Tibial nerve (tissue), 4 donors: ENCODE measurements around the gene TMEM132C. TPM values are rescaled to one million over a fixed set of nuclear protein-coding genes. Genes with fewer than 3 reads are reported as not detected.

Experiments
- DNase-seq, 2 donors: peaks; one replicate each; pipeline ENCODE4 v3.0.0-alpha.2; 2019; ENCODE audit warnings: low spot score in 2 of 2
- H3K27ac ChIP-seq, 4 donors: fragments of 200-600 bp; sonication (generic) in 3 of 4; one replicate each; pipeline ENCODE4 v1.5.1; 2017 to 2019; ENCODE audit warnings: mild to moderate bottlenecking in 1 of 4
- H3K27me3 ChIP-seq, 2 donors: fragments of 200-600 bp; sonication (generic) in 1 of 2; one replicate each; pipeline versions ENCODE4 v1.5.1 to v1.6.0; 2017 to 2019
- H3K36me3 ChIP-seq, 3 donors: fragments of 200-600 bp; sonication (generic); one replicate each; pipeline ENCODE4 v1.5.1; 2018 to 2019
- H3K4me1 ChIP-seq, 4 donors: fragments of 200-600 bp; sonication (generic) in 3 of 4; one replicate each; pipeline ENCODE4 v1.5.1; 2017 to 2019
- H3K4me3 ChIP-seq, 4 donors: fragments of 200-600 bp; sonication (generic) in 3 of 4; one replicate each; pipeline ENCODE4 v1.5.1; 2017 to 2019; ENCODE audit warnings: mild to moderate bottlenecking in 1 of 4, moderate library complexity in 1 of 4
- H3K9me3 ChIP-seq, 4 donors: fragments of 200-600 bp; sonication (generic) in 3 of 4; one replicate each; pipeline ENCODE4 v1.5.1; 2017 to 2019
- EP300 ChIP-seq, 2 donors: sonication (generic); formaldehyde crosslinking; IDR thresholded peaks; one replicate each; pipeline ENCODE4 v1.6.1; 2017; ENCODE audit warnings: antibody characterized with exemption in 2 of 2, mild to moderate bottlenecking in 1 of 2
- POLR2A ChIP-seq, 2 donors: fragments of 450-650 bp; IDR thresholded peaks; one replicate each; pipeline ENCODE4 v1.6.1; 2017; ENCODE audit warnings: antibody characterized with exemption in 2 of 2, mild to moderate bottlenecking in 2 of 2, moderate library complexity in 2 of 2
- WGBS, 2 donors: methylation state at CpG; one replicate each; pipeline ENCODE4 v1.1.5; 2018; 5-methylcytosine and 5-hydroxymethylcytosine counted together
- total RNA-seq, 4 donors: library from RNA; depleted of rRNA; stranded (reverse); fragments of >200 nt; gene quantifications; one replicate each; pipeline ENCODE4 v1.1.0, GENCODE V29; 2016
- TF ChIP-seq, protein P1 (sequence below), 5 experiments: fragments of 200-600 bp in 3 of 5; fragments of 450-650 bp in 2 of 5; sonication (generic) in 3 of 5; IDR thresholded peaks; one replicate each; pipeline ENCODE4 v1.5.1; 2016 to 2019; ENCODE audit warnings: antibody characterized with exemption in 5 of 5, mild to moderate bottlenecking in 3 of 5, moderate library complexity in 2 of 5

TMEM132C gene
- total RNA-seq, 4 donors from 2014 or later, result 8.2 to 17.4 (median 12.4) TPM

DNA sequence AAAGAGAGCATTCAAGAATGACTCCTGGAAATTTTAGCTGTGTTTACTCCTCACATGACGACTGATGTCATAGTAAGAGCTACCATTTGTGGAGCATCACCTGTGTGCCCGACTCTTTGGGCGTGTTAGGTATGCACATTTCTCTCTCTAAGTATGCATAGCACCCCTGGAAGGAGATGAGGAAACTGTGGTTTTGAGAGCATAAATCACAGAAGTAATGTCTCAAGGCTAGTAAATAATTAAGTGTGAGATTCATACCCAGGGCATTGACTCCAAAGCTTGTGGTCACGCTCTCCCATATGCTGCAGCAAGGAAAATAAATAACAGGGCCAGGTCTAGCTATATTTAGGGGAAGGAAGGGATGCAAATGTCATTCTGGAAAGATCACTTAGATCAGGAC is 340.7 kb downstream of the TMEM132C start:
- no peak for TF ChIP-seq EP300 (IDR thresholded peaks at IDR 0.05)
- TF ChIP-seq, protein P1, sequence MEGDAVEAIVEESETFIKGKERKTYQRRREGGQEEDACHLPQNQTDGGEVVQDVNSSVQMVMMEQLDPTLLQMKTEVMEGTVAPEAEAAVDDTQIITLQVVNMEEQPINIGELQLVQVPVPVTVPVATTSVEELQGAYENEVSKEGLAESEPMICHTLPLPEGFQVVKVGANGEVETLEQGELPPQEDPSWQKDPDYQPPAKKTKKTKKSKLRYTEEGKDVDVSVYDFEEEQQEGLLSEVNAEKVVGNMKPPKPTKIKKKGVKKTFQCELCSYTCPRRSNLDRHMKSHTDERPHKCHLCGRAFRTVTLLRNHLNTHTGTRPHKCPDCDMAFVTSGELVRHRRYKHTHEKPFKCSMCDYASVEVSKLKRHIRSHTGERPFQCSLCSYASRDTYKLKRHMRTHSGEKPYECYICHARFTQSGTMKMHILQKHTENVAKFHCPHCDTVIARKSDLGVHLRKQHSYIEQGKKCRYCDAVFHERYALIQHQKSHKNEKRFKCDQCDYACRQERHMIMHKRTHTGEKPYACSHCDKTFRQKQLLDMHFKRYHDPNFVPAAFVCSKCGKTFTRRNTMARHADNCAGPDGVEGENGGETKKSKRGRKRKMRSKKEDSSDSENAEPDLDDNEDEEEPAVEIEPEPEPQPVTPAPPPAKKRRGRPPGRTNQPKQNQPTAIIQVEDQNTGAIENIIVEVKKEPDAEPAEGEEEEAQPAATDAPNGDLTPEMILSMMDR (IDR thresholded peaks at IDR 0.05), result no peak
- TF ChIP-seq POLR2A (IDR thresholded peaks at IDR 0.05), result no peak
- DNase-seq, result no peak
- 80% methylated on average over 4 of the region's 4 CpGs for WGBS, 2 donors

DNA sequence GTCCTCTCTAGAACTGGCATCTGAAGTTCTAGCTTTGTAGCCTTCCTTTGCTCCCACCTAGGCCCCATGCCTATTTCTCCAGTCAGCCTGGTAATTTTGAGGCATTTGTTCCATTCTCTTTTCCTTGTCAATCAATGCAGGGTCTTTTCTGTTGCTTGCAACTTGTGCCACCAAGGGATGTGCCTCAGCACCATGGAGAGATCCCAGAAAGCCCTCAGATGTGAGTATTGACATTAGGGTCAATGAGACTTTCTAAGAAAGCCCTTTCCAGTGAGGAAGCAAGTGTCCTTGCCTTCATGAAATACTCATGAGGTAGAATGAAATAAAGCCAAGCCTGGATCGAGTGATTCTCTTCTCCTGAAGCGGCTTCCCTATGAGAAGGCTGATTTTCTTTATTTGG is 342.9 kb downstream of the TMEM132C start:
- 86 to 95% methylated on average over 2 of the region's 2 CpGs for WGBS, 2 donors
- DNase-seq, result no peak
- Histone ChIP-seq H3K27me3 (no peaks in the 10 kb centered on the region), H3K4me1 (peaks cover 0 to 3% (median 0%) of the 10 kb centered on the region in 4 donors), H3K9me3 (no peaks in the 10 kb centered on the region), H3K27ac (no peak overlapping the region), H3K36me3 (no peaks in the 10 kb centered on the region), H3K4me3 (no peak overlapping the region)
- TF ChIP-seq EP300 (IDR thresholded peaks at IDR 0.05) (no peak), POLR2A (IDR thresholded peaks at IDR 0.05) (no peak)
- TF ChIP-seq, protein P1 (IDR thresholded peaks at IDR 0.05), result no peak

More for the DNA sequence above, 340.7 kb downstream of the TMEM132C start:
- Histone ChIP-seq H3K36me3 (no peaks in the 10 kb centered on the region), H3K9me3 (no peaks in the 10 kb centered on the region), H3K27ac (no peak overlapping the region), H3K27me3 (no peaks in the 10 kb centered on the region), H3K4me1 (peaks cover 0 to 3% (median 0%) of the 10 kb centered on the region in 4 donors), H3K4me3 (no peak overlapping the region)

DNA sequence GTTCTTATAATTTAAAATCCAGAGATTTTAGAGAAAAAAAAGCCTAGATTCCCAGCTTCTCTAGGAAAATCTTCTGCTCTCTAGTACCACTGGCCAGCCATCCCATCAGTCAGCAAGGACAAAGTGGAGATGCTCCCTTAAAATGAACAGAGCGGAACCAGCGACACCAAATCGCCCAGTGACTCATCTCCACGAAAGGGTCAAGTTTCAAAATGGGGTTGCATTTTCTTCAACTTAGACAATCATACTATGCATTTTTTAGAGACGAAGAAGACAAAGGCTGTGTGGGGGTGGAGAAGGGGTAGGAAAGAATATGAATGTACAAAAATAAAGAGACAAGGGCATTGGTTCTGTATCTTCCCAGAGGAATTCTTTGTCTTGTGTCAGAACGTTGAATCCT is 344.8 kb downstream of the TMEM132C start:
- Histone ChIP-seq H3K9me3 (no peaks in the 10 kb centered on the region), H3K27me3 (no peaks in the 10 kb centered on the region), H3K4me1 (peaks cover 0 to 3% (median 0%) of the 10 kb centered on the region in 4 donors), H3K4me3 (no peak overlapping the region), H3K27ac (no peak overlapping the region), H3K36me3 (no peaks in the 10 kb centered on the region)
- 48 to 54% methylated on average over 6 of the region's 6 CpGs for whole genome bisulfite sequencing, 2 donors
- no peak for DNase-seq
- no peak for TF ChIP-seq EP300 (IDR thresholded peaks at IDR 0.05)
- no peak for TF ChIP-seq POLR2A (IDR thresholded peaks at IDR 0.05)
- TF ChIP-seq, protein P1 (IDR thresholded peaks at IDR 0.05), result no peak

DNA sequence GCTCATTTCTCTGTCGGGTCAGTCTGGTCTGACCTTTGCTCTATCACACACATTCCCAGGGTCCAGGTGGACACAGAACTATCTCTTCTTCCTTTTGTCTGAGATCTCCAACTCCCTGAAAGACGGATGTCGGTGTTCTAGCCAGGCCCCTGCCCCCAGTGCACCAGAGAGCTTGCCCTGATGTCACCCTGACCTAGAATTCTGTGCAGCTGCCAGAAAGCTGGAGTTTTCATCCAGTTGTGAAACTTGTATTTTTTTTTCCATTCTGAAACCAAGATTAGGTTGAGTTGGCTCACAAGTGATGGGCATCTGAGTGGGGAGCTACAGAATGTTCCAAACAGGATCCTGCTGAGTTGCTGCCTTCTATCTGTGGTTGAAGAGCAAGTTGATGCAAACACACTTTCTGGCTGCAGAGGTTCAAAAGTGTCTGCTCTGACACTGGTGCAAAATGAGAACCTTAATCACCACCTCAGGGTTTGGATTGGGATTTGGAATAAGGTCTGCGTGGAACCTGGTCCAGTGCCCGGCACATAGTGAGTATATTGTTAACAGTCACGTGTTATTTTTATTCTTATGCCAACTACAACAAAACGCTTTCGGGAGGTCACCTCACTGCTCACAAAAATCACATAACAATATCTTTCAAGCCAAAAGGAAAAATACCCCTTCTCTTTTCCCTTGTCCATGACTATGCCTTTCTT is 345.3 kb downstream of the TMEM132C start:
- H3K36me3 ChIP-seq, result no peaks in the 10 kb centered on the region
- H3K9me3 ChIP-seq, result no peaks in the 10 kb centered on the region
- TF ChIP-seq, protein P1 (IDR thresholded peaks at IDR 0.05), result no peak
- TF ChIP-seq POLR2A (IDR thresholded peaks at IDR 0.05), result no peak
- no peak for TF ChIP-seq EP300 (IDR thresholded peaks at IDR 0.05)
- H3K4me1 ChIP-seq, result peaks cover 0 to 3% (median 0%) of the 10 kb centered on the region in 4 donors
- H3K27me3 ChIP-seq, result no peaks in the 10 kb centered on the region
- no peak overlapping the region for H3K4me3 ChIP-seq
- H3K27ac ChIP-seq, result no peak overlapping the region
- 56 to 58% methylated on average over 8 of the region's 8 CpGs for WGBS, 2 donors
- DNase-seq, result no peak

DNA sequence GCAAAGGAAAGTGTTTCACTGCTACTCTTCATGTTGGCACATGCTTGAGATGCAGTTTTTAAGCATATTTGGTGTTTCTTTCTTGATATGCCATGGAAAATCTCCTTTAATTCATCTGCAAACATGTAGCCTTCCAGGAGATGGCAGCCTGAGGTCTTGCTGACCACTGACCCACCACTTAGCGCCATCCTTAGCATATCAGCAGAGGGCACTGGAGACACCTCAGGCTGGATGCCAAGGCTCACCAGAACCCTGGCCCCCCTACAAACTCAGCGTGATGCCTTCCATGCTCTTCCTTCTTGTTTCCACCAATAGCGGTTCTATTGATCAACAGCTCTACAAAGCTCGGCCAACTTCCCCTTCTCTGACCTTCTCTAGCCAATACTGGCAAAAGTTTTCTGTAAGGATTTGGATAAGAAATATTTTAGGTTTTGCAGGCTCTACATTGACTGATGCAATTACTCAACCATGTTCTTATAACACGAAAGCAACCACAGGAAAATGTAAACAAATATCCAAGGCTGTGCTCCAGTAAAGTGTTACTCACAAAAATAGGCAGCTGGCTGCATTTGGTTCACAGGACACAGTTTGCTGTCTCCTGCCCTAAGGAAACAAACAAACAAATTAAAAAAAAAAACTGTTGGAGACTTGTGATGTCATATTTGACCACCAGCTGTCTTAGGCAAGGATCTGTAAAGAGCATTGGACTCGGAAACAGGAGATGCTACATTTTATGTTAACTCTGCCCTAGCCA is 347.0 kb downstream of the TMEM132C start:
- H3K4me1 ChIP-seq, result peaks cover 0 to 3% (median 0%) of the 10 kb centered on the region in 4 donors
- 81 to 84% methylated on average over 6 of the region's 6 CpGs for WGBS, 2 donors

More for the DNA sequence above, 347.0 kb downstream of the TMEM132C start:
- TF ChIP-seq POLR2A (IDR thresholded peaks at IDR 0.05) (no peak), EP300 (IDR thresholded peaks at IDR 0.05) (no peak)
- TF ChIP-seq, protein P1 (IDR thresholded peaks at IDR 0.05), result no peak
- DNase-seq, result no peak
- no peaks in the 10 kb centered on the region for H3K27me3 ChIP-seq
- no peaks in the 10 kb centered on the region for H3K36me3 ChIP-seq
- no peak overlapping the region for H3K4me3 ChIP-seq
- H3K27ac ChIP-seq, result no peak overlapping the region
- no peaks in the 10 kb centered on the region for H3K9me3 ChIP-seq
